NCI-H2029 (cell line): ENCODE measurements around the gene TDRD12.
"Not testable (repeated sequence)": the region's sequence is repeated elsewhere in the genome, so short reads cannot be mapped to it uniquely, and the experiment has no call there.

ENCODE experiments used
- DNase-seq: peaks from one replicate; lab custom pipeline; 2025; lab: John Stamatoyannopoulos, UW

The TDRD12 gene

DNA sequence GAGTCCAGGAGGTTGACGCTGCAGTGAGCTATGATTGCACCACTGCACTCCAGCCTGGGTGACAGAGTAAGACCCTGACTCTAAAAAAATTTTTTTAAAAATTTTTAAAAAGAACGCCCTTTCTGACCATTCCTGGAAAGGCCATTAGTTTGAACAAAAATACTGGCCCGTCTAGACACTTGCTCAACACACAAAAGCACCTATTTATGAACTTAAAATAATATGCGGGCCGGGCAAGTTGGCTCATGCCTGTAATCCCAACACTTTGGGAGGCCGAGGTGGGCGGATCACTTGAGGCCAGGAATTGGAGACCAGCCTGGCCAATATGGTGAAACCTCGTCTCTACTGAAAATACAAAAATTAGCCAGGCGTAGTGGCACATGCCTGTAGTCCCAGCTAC is 147.9 kb downstream of the TDRD12 start:
- DNase-seq, result not testable (repeated sequence)

DNA sequence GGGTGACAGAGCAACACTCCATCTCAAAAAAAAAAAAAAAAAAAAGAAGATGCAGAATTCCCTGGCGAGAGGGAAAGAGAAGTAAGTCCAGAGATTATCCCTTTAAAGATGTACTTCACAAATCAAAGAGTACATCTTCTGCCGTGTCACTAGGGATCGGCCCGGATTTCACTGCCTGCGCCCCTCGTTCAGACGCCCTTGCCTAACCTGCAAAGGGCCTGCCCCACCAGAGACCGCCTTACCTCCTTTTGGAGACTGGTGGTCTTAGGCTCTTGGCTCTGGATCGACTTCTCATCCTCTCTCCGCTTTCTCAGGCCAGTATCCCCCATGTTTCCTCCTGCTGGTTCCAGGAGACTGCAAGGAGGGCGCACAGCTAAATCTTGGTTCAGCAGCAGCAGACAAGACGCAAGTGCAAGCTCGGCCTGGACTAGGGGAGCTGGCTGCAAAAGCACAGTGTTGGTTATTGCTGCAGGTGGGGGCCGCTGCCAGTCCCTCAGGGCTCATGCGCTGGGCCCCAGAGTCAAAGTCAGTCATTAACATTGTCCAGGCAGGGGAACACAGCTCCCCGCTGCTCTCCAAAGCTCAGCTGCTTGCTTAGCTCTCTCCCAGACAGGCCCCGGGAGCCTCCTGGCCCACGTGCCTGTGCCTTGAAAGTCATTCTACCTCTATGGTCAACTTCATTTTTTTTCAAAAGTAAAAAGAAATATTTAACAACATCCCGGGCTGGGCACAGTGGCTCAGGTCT is 148.8 kb downstream of the TDRD12 start:
- DNase-seq, result no peak

DNA sequence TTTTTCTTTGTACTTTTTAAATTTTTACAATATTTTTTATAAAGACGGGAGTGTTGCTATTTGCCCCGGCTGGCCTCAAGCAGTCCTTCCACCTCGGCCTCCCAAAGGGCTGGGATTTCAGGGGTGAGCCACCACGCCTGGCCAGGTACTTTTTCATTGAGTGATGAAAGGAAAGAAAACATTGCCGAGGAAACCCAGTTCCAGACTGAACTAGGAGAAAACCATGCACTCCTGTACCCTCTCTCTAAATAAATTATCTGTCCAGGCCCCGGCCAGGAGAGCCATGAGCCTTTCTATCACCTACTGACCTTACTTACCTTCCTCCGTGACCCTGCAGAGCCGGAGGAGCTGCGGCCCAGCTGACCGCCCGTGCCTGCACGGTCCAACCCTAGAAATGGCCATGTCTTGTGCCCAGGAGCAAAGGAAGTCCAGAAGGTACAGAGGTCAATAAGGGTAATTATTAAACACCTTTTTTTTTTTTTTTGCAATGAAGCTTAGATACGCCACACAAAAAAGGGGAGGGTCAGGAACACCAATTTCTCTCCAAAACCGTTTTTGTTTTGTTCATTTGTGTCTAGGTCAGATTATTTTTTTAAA is 149.9 kb downstream of the TDRD12 start, which contains the start of gene SLC7A9:
Gene SLC7A9 (minus strand): TSS at position 399 of the 597 bp plus-strand sequence. CDS start 1,233 bp downstream, outside the sequence.
- no peak for DNase-seq

DNA sequence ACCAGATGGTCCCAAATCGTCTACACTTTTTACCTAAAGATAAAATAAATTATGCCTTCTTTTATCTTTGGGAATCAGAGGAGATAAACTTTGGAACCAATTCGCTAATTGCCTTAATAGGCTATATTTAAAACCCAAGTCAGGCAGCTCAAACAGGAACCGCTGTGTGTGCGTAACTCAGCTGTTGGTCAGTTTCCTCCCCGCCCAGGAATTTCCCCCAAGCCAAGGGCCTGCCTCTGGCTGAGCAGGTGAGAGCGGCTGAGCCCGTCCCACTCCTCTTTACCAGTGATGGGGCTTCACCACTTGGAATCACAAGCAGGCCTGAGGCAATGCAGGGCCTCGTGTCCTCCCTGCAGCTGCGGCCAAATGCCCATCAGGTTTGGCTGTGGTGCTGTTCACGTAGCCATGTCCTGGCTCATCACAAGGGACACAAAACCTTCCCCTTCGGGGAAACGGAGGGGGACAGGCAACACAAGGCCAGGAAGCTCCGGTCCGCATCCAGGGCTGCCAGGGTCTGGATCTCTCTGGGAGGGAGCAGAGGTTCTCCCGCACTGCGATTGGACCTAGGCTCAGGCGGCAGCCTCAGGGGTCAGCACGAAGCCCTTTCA is 150.5 kb downstream of the TDRD12 start:
- no peak for DNase-seq

DNA sequence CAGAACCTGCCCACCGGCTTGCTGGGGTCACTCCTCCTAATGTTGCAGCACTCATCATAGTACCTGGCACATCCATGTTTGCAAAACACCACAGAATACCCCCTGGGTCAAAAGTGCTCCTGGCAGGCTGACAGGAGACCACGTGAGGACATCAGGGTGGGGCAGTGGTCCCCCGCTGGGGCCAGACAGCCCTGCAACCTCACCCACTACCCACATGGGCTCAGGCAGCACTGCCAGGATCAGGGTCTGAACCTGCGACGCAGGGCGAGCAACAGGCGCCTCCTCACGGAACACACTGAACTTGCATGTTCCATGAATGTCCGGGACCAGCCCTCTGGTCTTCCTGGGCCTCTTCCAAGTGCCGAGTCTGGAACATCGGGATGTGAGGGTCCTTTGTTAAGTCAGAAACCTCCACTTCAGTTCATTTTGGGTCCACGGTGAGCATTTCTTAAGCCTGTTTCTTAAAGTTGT is 151.4 kb downstream of the TDRD12 start:
- no peak for DNase-seq

DNA sequence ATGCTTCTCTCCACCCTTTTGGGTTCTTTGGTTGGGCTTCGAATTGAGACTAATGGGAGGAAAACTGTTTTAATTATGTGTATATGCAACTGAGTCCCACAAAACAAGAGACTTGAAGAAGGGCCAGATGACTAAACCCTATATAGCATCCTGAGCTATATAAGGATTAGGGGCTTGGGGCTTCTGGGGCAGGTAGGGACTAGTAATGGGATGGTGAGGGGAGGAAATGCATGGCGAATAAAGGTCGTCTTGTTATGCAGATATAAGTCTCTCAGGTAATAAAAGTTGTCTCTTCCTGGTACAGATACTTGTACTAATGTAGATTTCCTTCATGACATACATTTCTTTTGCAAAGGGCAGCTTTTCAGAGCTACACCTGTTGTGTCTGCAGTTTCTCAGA is 152.8 kb downstream of the TDRD12 start:
- no peak for DNase-seq

DNA sequence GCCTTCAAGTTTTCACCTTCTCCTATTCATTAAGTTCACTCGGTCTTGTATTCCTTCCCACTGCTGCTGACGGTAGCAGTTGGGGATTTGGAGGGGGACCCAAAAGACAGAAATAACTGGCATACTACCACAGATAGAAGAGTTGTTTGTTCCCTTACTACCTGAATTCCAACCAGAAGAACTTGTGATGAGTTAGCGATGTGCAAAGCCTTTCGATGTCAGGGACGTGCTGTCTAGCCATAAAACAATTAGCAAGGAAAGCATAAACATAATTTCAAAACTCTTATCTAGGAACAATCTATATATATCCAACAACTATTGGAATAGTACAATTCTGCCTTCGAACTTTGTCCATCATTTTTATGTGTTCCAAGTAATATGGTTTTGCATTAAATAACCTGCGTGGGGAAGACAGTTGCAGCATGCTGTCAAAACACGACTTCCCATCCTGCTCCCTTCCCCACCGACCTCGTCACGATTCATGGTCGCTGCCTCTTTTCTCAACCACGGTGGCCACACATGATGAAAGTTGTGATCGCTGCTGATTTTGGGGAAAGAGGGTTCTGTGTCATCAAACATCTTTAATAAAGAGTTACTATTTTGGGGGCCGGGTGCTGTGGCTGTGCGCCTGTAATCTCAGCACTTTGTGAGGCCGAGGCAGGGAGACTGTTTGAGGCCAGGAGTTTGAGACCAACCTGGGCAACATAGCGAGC is 153.8 kb downstream of the TDRD12 start:
- no peak for DNase-seq

DNA sequence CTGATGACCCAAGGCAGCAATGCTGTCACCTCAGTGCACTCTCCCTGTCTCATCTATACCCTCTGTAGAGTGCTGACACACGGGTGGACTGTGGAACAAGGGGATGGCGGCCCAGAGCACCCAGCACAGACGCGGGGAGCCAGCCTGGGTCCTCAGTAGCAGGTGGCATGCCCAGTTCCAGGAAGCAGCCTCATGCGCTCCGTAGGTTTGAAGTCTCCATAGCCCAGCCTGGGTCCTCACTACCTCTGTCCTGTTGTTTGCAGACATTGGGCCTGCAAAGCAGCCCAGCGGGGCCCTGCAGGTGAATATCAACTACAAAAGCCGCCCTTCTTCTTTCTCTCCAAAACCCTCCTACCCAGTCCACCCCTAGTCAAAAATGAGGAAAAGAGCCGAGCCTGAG is 155.0 kb downstream of the TDRD12 start:
- no peak for DNase-seq

DNA sequence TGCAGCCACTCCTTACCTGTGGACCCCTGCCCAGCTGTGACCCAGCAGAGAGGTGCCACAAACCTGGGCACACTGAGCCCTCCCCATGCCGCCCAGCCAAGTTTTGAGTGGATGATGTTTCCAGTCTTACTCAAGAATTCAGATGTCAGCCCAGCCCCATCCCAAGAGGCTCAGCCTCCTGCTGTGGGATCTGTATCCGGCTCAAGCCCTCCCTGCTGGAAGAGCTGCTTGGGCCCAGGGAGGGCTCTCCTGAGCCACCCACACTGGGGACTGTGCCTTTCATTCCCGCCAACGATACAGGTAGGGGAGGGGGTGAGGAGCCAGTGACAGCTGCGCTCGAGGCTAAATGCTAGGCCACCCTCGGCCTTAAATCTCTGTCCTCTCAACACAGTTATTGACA is 155.9 kb downstream of the TDRD12 start:
- DNase-seq, result no peak

DNA sequence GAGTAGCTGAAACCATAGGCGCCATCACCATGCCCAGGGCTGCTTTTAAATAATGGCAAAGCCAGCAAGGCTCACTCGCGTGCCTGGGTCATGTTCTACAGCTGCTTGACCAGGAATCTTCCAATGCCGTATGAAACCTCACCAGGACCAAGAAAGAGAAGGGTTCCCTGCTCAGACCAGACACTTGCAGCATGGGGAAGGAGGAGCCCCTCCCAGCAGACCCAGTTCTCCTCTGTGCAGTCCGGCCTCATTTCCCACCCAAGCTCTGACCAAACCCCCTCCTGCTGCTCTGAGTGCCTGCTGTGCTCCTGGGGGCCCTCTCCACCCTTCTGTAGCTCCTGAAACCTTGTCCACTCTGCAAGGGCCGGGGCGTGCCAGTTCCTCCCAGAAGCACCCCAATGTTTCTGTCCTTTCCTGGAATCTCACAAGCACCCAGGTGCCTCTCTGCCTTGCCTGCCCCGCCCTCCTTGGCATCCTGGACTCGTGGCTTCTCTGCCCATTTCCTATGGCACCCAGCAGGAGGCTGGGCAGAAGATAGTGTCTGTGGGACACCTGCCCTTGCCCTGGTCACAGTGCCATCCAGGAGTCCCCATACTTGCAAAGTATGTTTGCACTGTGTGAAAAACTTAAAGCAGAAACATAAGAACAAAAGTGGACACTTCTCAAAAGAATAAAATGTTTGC is 156.8 kb downstream of the TDRD12 start:
- DNase-seq, result no peak

DNA sequence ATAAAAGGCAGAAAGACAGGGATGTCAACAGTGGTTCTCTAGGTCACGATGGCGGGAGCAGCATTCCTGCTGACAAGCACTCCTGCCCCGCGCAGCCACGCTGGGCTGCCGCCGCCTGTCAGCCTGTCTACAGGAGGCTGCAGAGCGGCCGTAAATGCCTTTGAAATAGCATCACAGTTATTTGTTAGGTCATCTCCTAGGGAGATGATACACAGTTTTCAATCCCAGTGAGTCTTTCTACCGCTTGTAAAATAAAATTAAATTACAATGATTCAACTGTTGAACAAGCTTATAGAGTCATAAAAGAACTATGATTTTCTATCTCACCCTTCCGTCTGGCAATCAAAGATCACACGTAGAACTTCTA is 157.3 kb downstream of the TDRD12 start:
- no peak for DNase-seq
